ENCODE data around the gene POLD3. TPM values are rescaled to one million over a fixed set of nuclear protein-coding genes. Genes with fewer than 3 reads are reported as not detected.

The POLD3 gene
- total and polyA plus RNA-seq, 4 donors = 7.6 to 21.1 (median 15.0) TPM

DNA sequence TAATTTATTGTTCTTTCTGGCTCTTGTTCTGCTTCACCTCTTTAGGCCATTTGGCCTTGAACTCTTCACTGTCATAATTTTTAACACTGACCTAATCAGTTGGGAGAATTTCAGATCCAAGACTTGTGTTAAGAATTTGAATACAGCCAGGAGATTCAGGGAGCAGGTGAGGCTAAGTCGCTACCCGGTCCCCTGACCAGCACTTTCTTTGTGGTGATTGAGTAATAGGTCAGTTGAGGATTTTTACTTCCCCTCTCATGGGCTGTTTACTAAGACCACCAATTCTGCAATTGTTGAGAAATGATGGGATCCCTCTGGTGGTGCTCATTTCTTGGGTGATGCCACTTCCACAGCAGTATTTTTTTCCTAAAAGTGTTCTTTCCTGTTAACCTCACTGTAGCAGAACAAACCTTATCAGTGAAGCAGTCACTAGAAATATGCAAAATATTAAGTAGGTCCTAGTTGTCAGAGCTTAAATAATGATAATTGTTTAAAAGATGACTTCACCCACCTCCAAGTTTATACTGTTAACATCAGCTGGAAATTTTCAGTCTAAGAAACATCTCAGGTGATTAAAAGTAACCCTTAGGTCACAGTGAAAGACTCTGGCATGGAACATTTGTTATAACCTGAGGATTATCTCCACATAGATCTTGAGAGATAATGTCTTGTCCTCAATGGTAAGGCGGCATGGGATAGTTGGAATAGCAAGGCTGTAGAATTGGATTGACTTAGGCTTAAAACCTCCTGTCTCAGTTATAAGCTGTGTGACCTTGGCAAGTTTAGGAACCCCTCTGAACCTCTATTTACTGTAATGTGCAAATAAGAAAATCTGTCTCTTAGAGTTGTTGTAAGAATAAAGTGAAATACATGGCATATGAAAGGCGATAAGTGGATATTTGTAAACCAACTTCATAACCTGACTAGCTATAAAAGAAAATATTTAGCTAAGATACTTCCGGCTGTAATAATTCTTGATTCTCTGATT lies 41.3 kb downstream of the POLD3 start:
- Histone ChIP-seq H3K36me3 (ENCODE audit: control insufficient read depth in 4 of 4, insufficient read depth in 4 of 4, low read length in 4 of 4) (peaks cover 10 to 21% (median 18%) of the 10 kb centered on the region in 4 donors), H3K9ac (ENCODE audit: insufficient read depth in 1 of 2, low read length in 2 of 2) (no peak overlapping the region), H3K9me3 (ENCODE audit: control insufficient read depth in 4 of 4, insufficient read depth in 3 of 4, low read length in 3 of 4) (no peaks in the 10 kb centered on the region), H3K27ac (ENCODE audit: low read depth in 1 of 2, low read length in 1 of 2) (no peak overlapping the region), H3K27me3 (ENCODE audit: control insufficient read depth in 3 of 3, insufficient read depth in 3 of 3, low read length in 2 of 3) (no peaks in the 10 kb centered on the region), H3K4me3 (no peak overlapping the region), H3K4me1 (ENCODE audit: control insufficient read depth in 5 of 5, insufficient read depth in 5 of 5, low read length in 5 of 5) (peaks cover 0 to 7% (median 0%) of the 10 kb centered on the region in 5 donors)
- ATAC-seq (ENCODE audit: insufficient read depth, low FRiP score) (no peak), DNase-seq (no peak)
- TF ChIP-seq CTCF (IDR thresholded peaks at IDR 0.05; ENCODE audit: control extremely low read depth, extremely low read depth) = no peak
- 71 to 87% methylated on average over 5 of the region's 5 CpGs for WGBS, 2 donors

- TF ChIP-seq CTCF (IDR thresholded peaks at IDR 0.05; ENCODE audit: control extremely low read depth, extremely low read depth) = no peak
- H3K27me3 ChIP-seq (ENCODE audit: control insufficient read depth in 3 of 3, insufficient read depth in 3 of 3, low read length in 2 of 3) = no peaks in the 10 kb centered on the region
- no peak overlapping the region for H3K27ac ChIP-seq (ENCODE audit: low read depth in 1 of 2, low read length in 1 of 2)
- no peak overlapping the region for H3K9ac ChIP-seq (ENCODE audit: insufficient read depth in 1 of 2, low read length in 2 of 2)
- H3K4me1 ChIP-seq (ENCODE audit: control insufficient read depth in 5 of 5, insufficient read depth in 5 of 5, low read length in 5 of 5) = peaks cover 0 to 7% (median 0%) of the 10 kb centered on the region in 5 donors
- no peak overlapping the region for H3K4me3 ChIP-seq
- H3K9me3 ChIP-seq (ENCODE audit: control insufficient read depth in 4 of 4, insufficient read depth in 3 of 4, low read length in 3 of 4) = no peaks in the 10 kb centered on the region
- DNase-seq (no peak), ATAC-seq (ENCODE audit: insufficient read depth, low FRiP score) (no peak)
- 68 to 71% methylated on average over 4 of the region's 4 CpGs for WGBS, 2 donors
- peaks cover 14 to 21% (median 18%) of the 10 kb centered on the region in 4 donors for H3K36me3 ChIP-seq (ENCODE audit: control insufficient read depth in 4 of 4, insufficient read depth in 4 of 4, low read length in 4 of 4)
Observed at GRCh38 chr11:74634537-74634936, 42.2 kb downstream of the POLD3 start.

GRCh38 chr11:74636630-74637184 lies 44.3 kb downstream of the POLD3 start:
- no peak overlapping the region for H3K27ac ChIP-seq (ENCODE audit: low read depth in 1 of 2, low read length in 1 of 2)

More at GRCh38 chr11:74636630-74637184, 44.3 kb downstream of the POLD3 start:
- no peak overlapping the region for H3K4me3 ChIP-seq
- H3K36me3 ChIP-seq (ENCODE audit: control insufficient read depth in 4 of 4, insufficient read depth in 4 of 4, low read length in 4 of 4) = peaks cover 16 to 29% (median 24%) of the 10 kb centered on the region in 4 donors
- H3K27me3 ChIP-seq (ENCODE audit: control insufficient read depth in 3 of 3, insufficient read depth in 3 of 3, low read length in 2 of 3) = no peaks in the 10 kb centered on the region
- peaks cover 0 to 5% (median 0%) of the 10 kb centered on the region in 5 donors for H3K4me1 ChIP-seq (ENCODE audit: control insufficient read depth in 5 of 5, insufficient read depth in 5 of 5, low read length in 5 of 5)
- ATAC-seq (ENCODE audit: insufficient read depth, low FRiP score) (no peak), DNase-seq (no peak)
- H3K9ac ChIP-seq (ENCODE audit: insufficient read depth in 1 of 2, low read length in 2 of 2) = no peak overlapping the region
- TF ChIP-seq CTCF (IDR thresholded peaks at IDR 0.05; ENCODE audit: control extremely low read depth, extremely low read depth) = no peak
- H3K9me3 ChIP-seq (ENCODE audit: control insufficient read depth in 4 of 4, insufficient read depth in 3 of 4, low read length in 3 of 4) = no peaks in the 10 kb centered on the region
- WGBS, 2 donors = 73 to 74% methylated on average over 1 of the region's 1 CpG
